GM12892 (cell line): ENCODE results near the gene EIF2B1.

Experiments
- POLR2A ChIP-seq: IDR thresholded peaks from 2 replicates; pipeline ENCODE4 v1.6.1; 2011; ENCODE audit warnings: low read depth, low read length, control low read depth
- POLR2AphosphoS5 ChIP-seq: IDR thresholded peaks from 2 replicates; pipeline ENCODE4 v1.6.1; 2011; ENCODE audit warnings: low read depth, low read length, control low read depth
- TAF1 ChIP-seq: IDR thresholded peaks from 2 replicates; pipeline ENCODE4 v1.6.1; 2011; ENCODE audit warnings: low read depth, mild to moderate bottlenecking, control low read depth, low read length, borderline replicate concordance

DNA sequence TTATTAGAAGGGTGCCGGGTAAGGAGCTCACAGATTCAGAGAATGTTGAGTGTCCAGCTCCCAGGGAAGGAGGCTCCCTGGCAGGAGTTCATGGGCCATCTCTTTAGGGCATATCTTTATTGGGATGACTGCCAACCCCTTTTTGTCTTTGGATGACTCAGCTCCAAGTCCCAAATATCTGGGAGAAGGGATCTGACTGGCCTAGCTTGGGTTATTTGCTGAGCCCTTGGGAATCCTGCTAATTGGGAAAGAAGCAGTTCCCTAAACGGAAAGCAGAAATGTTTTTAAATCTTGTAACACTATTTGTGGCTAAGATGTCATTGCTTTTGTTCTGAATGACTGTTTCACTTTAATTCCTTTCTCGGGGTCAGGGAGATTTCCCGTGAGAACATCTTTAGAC lies 19.0 kb downstream of the EIF2B1 start:
- TF ChIP-seq POLR2A, result no peak
- TF ChIP-seq POLR2AphosphoS5, result no peak
- TF ChIP-seq TAF1, result no peak
